HG03159 (cell line): ENCODE results near the gene PSTPIP1.

Experiments used
- ATAC-seq: cut with Tn5 transposase; IDR thresholded peaks from one replicate; pipeline ENCODE4 v1.9.1; 2021; ENCODE audit warnings: mild to moderate bottlenecking, moderate library complexity; ENCODE audit not compliant: unreplicated experiment

The PSTPIP1 gene

DNA sequence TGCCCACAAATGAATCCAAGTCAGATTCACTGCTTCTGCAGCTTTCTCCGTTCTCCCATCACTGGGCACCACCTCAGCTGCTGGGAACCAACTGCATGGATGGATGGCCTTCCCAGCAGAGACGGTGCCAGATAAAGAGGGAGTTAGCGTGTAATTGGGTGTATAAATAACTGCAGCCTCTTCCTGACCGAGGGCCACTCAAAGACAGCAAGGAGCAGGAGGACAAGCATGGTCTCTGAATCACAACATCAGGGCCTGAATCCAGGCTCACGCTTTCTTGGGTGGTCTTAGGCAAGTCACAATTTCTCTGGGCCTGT lies 44.2 kb downstream of the PSTPIP1 start:
- no peak for ATAC-seq

DNA sequence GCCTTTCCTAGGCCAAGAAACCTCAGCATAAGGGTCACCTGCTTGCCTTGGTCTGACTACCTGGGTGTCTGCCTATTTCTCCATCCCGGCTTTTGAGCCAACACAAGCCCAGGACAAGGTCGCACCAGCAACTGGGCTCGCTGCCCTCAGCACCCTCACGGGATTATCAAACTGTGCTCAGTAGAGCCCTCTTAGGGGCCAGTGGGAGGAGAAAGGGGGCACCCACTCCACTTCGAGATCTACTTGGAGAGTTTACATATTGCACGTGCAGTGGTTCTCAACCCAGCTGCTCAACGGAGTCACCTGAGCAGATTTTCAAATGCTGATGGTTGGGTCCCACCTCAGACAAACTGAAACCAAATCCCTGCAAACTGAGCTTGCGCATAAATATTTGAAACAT lies 44.9 kb downstream of the PSTPIP1 start:
- ATAC-seq = no peak

DNA sequence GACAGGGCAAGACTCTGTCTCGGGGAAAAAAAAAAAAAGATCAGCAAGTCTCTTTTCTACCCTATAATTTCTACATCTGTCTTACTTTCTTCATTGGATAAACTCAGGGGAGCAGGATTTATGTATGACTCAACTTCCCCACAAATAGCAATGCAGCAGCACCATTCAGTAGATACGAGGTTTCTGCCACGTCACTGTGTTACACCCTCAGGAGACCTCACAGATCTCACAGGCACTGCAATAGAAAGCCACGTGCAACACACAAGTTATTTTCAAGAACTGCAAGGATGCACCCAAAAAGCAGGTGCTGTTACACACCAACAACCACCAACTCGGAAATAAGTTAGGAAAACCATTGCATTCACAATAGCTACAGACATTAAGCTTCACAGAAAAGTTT lies 45.7 kb downstream of the PSTPIP1 start:
- ATAC-seq = no peak

DNA sequence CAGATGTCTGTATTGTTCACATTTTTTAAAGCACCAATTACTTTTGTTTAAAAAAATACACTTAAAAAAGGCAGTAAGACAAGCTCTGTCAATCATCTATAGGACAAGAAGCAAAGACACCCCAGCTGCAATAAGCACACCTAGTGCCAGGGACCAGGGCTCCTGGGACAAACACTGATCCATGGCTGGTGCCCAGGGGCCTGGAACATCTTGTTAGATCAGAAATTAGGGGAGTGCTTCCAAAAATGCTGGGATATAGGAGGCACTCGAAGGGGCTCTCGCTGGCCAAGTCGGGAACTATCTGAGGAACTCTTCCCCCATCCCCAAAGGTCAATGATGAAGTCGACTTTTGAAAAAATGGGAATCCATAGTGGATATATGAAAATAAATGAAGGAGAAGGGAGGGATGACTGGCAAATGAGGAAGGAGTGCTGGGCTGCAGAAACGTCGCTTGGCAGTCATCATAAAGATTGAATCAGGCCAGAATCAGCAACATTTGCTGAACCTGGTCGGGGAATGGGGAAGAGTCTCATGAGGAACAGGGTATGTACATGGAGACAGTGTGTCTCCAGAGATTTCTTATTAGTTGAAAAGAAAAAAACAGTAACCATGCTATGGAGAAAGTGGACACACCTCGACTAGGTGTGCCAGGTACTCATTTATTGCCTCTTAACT lies 47.5 kb downstream of the PSTPIP1 start:
- ATAC-seq = no peak

DNA sequence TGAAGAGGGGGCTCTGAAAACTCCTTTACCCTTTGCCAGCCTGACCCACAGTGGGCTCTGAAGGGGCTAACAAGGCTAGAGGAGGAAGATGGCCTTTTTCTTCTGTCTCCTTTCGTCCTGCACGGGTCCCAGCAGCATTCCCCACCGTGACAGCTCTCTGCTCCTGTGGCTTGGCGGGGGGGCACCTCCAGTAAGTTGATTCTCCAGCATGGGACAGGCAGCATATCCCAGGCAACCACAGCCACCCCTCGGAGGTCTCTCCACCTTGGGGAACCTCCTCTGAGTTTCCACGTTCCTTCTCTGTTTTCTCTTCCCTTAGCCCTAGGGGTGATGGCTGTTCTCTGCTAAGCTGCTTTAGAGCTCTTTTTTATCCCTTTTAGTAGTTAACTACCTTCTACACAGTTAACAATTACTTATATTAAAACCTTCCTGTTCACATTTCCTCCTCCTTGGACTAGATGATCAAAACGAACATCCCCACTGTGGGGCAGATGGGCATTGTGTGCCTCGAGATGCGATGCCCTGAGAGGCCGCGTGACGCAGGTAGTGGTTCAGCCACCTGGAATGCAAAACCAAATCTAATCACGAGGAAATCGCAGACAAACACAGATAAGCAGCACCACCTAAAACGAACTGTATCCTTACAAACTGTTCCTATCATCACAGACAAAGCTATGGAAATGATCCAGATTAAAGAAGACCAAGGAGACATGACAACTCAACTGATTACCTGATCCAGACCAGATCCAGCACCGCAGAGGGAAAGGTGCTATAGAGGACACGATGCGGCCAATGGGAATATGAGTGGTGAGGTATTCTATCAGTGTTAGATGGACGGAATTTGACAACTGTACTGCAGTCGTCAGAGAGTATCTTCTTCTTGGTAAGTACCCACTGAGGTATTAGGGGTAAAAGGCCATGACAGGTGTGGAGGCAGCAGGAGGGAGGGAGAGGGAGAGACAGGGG lies 48.3 kb downstream of the PSTPIP1 start:
- no peak for ATAC-seq

DNA sequence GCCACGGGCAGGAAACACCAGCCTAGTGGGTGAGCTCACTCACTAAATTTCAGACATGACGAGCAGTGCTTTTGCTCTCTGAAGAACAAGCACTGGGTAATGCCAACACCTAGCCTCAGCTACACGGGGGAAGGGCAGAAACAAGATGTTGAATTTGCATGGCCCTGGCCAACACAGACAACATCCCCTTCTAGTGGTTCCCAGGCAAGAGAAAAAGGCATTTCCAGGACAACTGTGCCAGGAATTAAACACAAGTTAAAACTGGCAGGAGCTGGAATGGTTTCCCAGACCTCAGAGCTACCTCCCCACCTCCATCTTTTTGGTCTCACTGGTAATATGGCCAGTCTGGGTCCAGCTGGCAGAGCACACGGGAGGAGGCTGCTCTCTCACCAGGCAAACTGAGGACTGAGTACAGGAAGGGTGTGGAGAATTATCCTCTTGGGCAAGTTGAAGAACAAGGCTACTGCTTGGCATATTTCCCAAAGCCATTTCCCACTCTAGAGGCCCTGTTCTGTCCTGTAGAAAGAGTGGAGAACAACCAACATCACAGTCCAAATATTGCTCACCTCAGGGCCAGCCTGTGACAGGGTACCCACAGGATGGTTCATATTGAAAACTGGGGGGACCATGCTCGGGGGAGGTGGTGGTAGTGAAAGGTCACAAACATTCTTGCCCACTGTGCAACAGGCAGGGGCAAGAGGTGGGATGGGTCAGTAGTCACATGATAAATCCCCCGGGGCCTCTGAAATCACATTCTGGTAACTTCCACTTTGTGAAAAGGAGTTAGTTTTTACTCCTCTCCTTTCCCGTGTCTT lies 49.5 kb downstream of the PSTPIP1 start:
- no peak for ATAC-seq

DNA sequence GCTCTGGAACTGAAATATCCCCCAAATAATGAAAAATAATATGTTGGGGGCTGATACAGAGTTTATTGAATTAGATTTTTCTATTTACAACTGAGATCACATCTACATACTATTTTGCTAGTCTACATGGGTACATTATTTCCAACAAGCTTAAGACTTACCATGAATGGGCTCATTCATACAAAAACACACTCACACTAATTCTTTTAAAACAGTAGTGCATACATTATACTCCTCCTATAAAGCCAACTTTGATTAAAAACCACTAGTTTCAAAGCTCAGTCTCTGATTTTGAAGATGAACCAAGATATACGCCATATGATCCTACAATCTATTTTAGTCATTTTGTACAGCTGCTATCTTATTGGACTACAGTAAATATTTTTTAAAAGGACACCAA lies 51.1 kb downstream of the PSTPIP1 start:
- no peak for ATAC-seq

DNA sequence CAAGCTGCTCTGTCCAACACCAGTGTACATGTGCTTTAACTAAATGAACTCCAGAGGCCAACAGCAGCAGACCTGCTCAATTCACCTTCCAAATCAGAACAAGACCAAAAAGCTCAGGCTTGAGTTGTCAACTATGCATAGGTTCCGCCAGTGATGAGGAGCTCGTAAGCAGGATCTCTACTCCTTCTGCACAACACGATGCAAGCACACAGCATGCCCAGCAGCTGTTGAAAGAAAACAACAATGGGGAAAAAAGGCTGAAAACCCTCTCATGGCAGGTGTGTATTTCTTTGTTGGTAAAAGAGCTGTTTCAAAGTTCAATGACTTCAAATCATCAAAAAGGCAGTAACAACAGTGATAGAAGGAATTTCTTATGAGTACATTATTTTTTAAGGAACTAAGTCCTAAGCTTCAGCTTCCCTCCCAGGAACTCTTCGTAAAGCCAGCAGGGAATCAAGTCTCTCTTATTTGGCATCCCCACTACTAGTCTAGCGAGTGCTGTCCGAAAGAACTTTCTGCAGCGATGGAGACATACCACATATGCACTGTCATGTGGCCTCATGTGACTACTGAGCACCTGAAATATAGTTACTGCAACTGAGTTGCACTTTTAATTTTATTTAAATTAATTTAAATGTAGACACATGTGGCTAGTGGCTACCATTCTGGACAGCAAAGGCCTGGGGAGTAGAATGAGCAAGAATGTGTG lies 51.9 kb downstream of the PSTPIP1 start:
- ATAC-seq = no peak

DNA sequence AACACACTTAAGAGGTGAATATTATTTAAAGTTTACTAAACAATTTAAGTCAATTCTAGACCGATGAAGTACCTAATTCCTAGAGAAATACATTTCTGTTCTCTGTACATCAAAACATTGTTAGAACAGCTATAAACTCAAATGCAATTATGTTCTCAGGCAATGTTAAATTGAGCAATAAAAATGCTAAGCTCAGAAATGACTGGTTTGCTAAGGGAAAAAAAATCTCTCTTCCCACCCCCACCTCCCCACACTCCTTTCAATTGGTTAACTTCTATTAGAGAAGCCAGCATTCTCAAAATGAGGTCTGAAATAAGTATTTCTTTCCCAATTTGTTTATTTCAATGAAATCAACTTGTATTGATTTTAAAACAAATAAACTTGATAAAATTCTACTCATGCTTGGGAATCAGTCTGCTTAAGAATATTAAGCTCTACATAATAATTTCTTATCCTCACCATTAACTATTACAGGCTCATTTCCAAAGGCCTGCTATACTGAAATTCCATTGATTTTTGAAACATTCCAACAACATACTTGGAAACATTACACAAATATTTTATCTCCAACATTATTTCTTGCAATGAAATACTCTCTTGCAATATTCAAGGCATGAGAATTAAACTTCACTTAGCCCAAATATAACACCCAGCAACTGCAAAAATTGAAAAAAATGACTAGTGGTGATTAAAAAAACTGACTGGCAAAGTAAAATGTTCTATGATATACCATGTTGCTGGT lies 53.4 kb downstream of the PSTPIP1 start:
- ATAC-seq = no peak

DNA sequence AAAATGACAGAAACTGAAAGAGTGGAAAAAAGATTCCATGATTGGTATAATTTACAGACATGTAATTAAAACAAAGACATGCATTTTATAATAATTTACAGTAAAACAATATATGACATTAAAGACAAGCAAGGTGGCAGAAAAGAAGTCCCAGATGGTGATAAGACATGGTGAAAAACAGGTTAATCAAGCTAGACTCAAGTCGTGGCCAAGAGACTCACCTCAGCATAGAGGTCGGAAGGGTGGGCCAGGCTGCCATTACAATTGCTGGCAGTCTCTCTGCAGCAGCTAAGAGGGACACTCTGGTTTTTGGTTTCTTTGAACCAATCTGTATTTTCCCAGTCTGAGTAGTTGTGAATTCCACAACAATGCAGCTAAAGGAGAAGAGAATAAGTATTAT lies 57.6 kb downstream of the PSTPIP1 start:
- no peak for ATAC-seq

DNA sequence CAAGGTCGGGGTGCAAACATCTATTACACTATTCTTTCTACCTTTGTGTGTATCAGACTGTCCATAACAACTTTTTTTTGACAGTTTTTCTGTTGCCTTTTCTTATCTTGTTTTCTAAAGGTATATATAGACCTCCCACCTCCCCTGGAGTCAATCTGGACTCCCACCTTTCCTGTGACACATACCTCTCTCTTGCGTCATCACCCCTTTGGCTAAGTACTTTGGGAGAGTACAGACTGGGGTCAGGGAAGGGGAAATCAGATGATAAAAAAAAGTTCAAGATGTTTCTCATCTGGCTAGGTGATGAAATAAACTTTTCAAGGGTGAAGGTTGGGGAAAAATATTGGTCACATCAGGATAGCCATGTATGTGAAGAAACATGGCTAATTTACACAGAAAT lies 58.8 kb downstream of the PSTPIP1 start:
- ATAC-seq = no peak

DNA sequence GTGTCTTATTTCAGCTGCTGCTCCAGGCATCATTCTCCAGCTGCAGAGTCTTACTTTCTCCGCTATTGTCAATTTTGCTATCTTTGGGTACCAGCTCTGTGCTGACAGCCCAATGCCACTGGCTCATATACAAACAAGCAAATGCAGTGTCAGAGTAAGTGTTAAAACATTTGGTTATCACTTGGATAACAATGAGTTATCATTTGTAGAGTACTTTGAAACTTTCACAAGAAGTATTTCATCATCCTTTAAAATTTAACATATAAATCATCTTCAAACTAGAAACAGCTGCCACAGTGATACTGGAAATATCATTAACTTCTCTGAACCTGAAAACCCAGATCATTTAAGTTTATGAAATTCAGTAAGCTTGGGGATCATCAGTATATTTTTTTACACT lies 62.1 kb downstream of the PSTPIP1 start:
- ATAC-seq = no peak

DNA sequence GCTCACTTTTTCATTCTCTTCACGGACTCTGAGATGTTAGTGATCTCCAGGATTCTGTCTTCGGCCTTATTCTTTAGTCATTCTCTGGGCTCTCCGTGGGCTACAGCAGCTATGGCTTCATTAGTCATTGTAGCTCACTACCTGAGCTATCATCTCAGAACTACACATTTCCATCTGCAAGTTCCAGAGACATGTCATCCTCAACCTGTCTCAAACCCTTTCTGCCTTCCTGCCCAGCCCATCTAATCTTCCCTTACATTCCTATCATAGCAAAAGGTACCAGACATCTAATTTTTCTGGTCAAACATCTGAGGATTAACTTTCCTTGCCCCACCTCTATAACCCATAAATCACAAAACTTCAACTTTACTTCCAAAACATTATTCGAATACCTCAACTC lies 62.8 kb downstream of the PSTPIP1 start:
- no peak for ATAC-seq

DNA sequence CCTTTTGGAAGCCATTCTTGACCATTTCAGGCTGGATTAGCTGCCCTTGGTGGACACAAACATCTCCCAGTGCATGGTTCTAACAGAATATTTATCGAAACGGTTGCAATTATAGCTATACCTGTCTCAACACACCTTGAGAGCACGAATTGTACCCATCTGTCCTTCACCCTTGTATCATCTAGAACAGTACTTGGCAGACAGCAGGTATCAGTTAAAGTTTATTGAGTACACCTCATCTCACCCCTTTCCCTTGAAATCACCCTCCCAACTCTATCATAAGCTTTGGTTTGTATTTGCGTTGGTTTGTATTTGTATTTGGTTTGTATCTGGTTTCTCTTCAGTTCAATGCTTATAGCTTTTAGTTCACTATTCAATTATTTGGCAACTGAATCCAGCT lies 63.5 kb downstream of the PSTPIP1 start:
- no peak for ATAC-seq

DNA sequence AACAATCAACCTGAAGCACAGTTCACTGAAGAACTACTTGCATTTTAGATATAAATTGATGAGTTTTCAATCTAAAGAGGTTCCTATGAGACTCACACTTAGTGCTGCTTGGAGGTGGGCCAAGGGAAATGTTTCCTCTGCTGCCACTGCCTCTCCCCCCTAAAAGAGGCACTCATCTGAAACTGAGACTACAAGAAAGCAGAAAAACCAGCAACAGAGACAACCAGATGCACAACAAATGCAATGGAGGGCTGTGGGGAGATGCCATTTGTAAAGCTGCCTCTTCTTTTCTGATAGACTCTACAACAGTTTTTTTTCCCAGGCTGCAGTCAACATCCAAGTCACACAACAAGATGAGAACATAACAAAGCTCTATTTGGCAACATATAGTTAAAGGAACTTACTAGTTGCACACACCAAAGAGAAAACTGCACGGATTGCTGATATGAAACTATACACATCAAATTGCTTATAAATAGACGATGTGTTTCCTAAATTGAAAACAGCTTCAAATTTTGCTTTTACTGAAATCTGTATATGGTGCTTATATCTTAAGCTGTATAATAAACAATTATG lies 64.9 kb downstream of the PSTPIP1 start:
- peak; percentile 49 for ATAC-seq

DNA sequence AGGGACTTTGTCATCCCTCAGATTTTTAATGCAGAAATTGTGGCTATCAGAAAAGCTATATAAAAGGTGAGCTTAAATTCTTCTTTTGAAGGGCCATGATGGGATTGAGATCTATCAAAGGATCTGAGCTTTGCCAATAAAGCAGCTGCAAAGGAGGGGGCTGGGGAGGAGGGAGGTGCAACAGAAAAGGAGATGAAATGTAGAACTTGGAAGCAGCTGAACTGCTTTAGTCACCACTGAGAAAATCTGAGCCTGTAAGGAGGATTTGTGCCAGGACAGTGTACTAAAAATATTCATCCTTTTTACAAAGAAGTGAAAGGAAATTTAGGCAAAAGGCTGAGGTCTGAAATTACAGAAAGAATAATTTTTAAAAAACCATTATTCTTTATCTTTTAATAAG lies 65.6 kb downstream of the PSTPIP1 start:
- no peak for ATAC-seq

DNA sequence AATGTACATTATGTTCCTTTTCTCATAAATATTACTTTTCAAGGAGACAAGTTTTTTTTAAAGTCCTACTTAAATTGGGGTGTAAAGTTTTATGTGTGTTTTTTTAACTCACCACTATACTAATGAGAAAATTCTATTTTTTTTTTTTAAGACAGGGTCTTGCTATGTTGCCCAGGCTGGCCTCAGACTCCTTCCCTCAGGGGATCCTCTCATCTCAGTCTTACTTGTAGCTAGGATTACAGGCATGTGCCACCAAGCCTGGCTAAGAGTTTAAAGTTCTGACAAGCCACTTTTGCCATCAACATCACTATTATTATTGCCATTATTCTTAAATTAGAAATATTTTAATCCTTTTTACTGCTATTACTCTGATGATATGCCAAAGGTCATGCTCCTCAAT lies 68.3 kb downstream of the PSTPIP1 start:
- no peak for ATAC-seq

DNA sequence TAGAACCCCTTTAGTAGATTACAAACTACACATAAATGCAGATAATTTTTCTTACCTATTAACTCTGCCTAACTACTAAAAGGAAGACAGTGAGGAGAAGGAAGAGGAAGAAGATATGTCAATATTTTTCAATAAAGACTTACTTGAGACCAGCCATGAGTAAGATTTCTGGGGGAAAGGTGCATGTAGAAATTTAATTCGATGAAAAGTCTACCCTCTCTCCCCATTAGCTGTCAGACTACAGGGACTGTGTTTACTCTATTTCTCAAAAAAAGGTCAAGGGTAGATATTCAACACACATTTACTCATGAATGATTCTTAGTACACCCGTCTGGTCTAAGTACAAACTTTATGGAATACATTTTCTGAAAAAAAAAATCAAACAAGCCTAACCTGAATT lies 69.1 kb downstream of the PSTPIP1 start:
- no peak for ATAC-seq

DNA sequence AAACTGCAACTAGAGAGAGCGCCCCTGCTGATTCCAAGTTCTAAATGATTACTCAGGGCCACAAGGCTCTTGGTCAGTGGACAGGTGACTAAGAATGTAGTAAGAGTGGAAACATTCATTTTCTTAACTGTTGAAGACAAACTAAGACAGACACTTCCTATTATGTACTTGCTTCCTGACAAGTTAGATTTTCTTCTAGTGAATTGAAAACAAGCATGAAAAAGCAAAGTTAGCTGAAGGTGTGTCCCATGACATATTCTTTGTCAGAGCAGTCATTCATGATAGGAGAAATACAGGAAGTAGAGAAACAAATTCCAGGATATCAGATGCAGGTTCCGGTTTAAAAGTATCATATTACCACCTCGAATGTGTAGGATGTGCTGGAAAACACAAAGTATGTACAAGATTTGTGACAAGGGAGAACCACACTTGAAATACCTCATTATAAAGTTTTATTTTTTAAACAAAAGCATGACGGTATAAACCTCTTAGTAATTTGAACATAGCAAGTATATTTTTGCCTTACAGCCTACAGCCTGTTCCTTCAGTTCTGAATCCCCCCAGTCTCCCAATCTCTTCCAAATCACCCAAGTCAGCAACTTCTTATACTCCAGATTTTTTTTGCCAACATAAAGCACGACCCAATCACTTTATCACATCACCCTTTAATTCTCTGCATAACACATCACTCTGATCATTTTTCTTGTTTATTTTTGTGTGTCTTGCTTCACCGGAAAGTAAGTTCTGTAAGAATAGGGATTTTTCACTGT lies 69.8 kb downstream of the PSTPIP1 start:
- no peak for ATAC-seq
